Fibroblast of lung (primary cell): ENCODE data around the gene SGPL1. TPM values are rescaled to one million over a fixed set of nuclear protein-coding genes. Genes with fewer than 3 reads are reported as not detected.
A peak's percentile ranks its signal among the peaks of the same experiment; 100 is the strongest.

ENCODE experiments used
- DNase-seq, 2 donors: peaks; one replicate each; pipeline versions ENCODE4 v3.0.0 to v3.0.0-alpha.2; 2010; ENCODE audit warnings: low read depth in 2 of 2
- H2AFZ ChIP-seq: 2 replicates; pipeline ENCODE4 v1.5.1; 2012; ENCODE audit warnings: low read length, control low read depth, inconsistent platforms
- H3K27ac ChIP-seq: 2 replicates; pipeline ENCODE4 v1.5.1; 2011; ENCODE audit warnings: low read length, control low read depth; ENCODE audit not compliant: insufficient read depth
- H3K27me3 ChIP-seq: 2 replicates; pipeline ENCODE4 v1.5.1; 2011; ENCODE audit warnings: mild to moderate bottlenecking, low read length; ENCODE audit not compliant: control insufficient read depth, insufficient read depth
- H3K36me3 ChIP-seq: 2 replicates; pipeline ENCODE4 v1.5.1; 2011; ENCODE audit warnings: low read length; ENCODE audit not compliant: control insufficient read depth, insufficient read depth
- H3K4me1 ChIP-seq: 2 replicates; pipeline ENCODE4 v1.5.1; 2011; ENCODE audit warnings: low read length; ENCODE audit not compliant: control insufficient read depth, insufficient read depth; ENCODE audit errors: extremely low read depth
- H3K4me2 ChIP-seq: 2 replicates; pipeline ENCODE4 v1.5.1; 2011; ENCODE audit warnings: low read length, control low read depth; ENCODE audit not compliant: insufficient read depth; ENCODE audit errors: extremely low read depth
- H3K4me3 ChIP-seq, 4 experiments: fragments of 200-600 bp in 1 of 4; sonication (generic) in 1 of 4; replicated peaks in 1 of 4; 2 replicates each; pipeline ENCODE4 v1.5.1; 2011 to 2016; ENCODE audit warnings: low read length in 4 of 4, low read depth in 3 of 4, mild to moderate bottlenecking in 3 of 4, control low read depth in 2 of 4, inconsistent platforms in 1 of 4, mixed read lengths in 1 of 4; ENCODE audit not compliant: insufficient read depth in 1 of 4; ENCODE audit errors: control extremely low read depth in 1 of 4
- H3K79me2 ChIP-seq: 2 replicates; pipeline ENCODE4 v1.5.1; 2012; ENCODE audit warnings: mild to moderate bottlenecking, low read length, inconsistent platforms; ENCODE audit not compliant: control insufficient read depth, insufficient read depth
- H3K9ac ChIP-seq: 2 replicates; pipeline ENCODE4 v1.5.1; 2011; ENCODE audit warnings: mild to moderate bottlenecking, low read length, control low read depth; ENCODE audit not compliant: insufficient read depth
- H3K9me3 ChIP-seq: 2 replicates; pipeline ENCODE4 v1.5.1; 2012; ENCODE audit warnings: low read depth, low read length; ENCODE audit not compliant: control insufficient read depth, insufficient read depth
- H4K20me1 ChIP-seq: 2 replicates; pipeline ENCODE4 v1.5.1; 2011; ENCODE audit warnings: low read length; ENCODE audit not compliant: control insufficient read depth, insufficient read depth; ENCODE audit errors: extremely low read depth
- EZH2 ChIP-seq: IDR thresholded peaks from 2 replicates; pipeline ENCODE4 v1.5.1; 2012; ENCODE audit warnings: low read length, control low read depth, mild to moderate bottlenecking; ENCODE audit errors: missing control alignments
- polyA plus RNA-seq, 2 donors: library from polyadenylated mRNA; depleted of rRNA in 1 of 2; stranded (reverse) in 1 of 2; unstranded in 1 of 2; fragments of >200 nt; gene quantifications; 2 replicates each; pipeline ENCODE4 v1.2.1, GENCODE V29; 2011 to 2012; ENCODE audit warnings: missing spikeins in 1 of 2
- total RNA-seq: library from RNA; depleted of rRNA; stranded (reverse); fragments of >200 nt; gene quantifications from 2 replicates; pipeline ENCODE4 v1.2.1, GENCODE V29; 2014
- TF ChIP-seq, protein P1 (sequence below), 2 donors: IDR thresholded peaks in 1 of 2; conservative IDR thresholded peaks in 1 of 2; 1 replicate in 1 of 2; 2 replicates in 1 of 2; pipeline ENCODE4 v1.5.1; 2011 to 2012; ENCODE audit warnings: low read length in 2 of 2, control low read depth in 1 of 2, inconsistent platforms in 1 of 2, low read depth in 1 of 2, mild to moderate bottlenecking in 1 of 2

The SGPL1 gene
- total and polyA plus RNA-seq, 2 donors (not counting 1 experiment from before 2014, with no cell fraction given): 21.2 to 40.3 TPM

DNA sequence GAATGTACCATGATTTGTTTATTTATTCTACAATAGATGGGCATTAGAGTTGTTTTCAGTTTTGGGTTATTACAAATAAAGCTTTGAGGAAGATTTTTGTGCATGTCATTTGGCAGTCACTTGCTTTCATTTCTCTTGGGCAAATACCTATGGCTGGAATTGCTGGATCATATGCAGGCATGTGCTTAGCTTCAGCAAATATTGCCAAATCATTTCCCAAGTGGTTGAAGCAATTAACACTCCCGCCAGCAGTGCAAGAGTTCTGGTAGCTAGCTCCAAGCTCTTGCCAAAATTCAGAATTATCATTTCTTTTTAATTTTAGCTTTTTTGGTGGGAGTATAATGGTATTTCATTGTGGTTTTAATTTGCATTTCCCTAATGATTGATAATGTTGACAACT, 105.5 kb downstream of the SGPL1 start:
- TF ChIP-seq EZH2: no peak
- TF ChIP-seq, protein P1, sequence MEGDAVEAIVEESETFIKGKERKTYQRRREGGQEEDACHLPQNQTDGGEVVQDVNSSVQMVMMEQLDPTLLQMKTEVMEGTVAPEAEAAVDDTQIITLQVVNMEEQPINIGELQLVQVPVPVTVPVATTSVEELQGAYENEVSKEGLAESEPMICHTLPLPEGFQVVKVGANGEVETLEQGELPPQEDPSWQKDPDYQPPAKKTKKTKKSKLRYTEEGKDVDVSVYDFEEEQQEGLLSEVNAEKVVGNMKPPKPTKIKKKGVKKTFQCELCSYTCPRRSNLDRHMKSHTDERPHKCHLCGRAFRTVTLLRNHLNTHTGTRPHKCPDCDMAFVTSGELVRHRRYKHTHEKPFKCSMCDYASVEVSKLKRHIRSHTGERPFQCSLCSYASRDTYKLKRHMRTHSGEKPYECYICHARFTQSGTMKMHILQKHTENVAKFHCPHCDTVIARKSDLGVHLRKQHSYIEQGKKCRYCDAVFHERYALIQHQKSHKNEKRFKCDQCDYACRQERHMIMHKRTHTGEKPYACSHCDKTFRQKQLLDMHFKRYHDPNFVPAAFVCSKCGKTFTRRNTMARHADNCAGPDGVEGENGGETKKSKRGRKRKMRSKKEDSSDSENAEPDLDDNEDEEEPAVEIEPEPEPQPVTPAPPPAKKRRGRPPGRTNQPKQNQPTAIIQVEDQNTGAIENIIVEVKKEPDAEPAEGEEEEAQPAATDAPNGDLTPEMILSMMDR (conservative IDR thresholded peaks at IDR 0.05 in 1 of 2, IDR thresholded peaks at IDR 0.05 in 1 of 2; ENCODE audit: low read depth in 1 of 2, low read length in 2 of 2): no peak
- Histone ChIP-seq H3K27ac (no peak overlapping the region), H4K20me1 (no peaks in the 10 kb centered on the region), H3K79me2 (no peaks in the 10 kb centered on the region), H3K9ac (no peak overlapping the region), H3K27me3 (peaks cover 2% of the 10 kb centered on the region), H3K4me2 (no peak overlapping the region), H3K36me3 (no peaks in the 10 kb centered on the region), H2AFZ (no peak overlapping the region), H3K9me3 (no peaks in the 10 kb centered on the region), H3K4me3 (no peak overlapping the region), H3K4me1 (no peaks in the 10 kb centered on the region)
- DNase-seq: no peak

- TF ChIP-seq, protein P1 (conservative IDR thresholded peaks at IDR 0.05 in 1 of 2, IDR thresholded peaks at IDR 0.05 in 1 of 2; ENCODE audit: low read depth in 1 of 2, low read length in 2 of 2): no peak
- TF ChIP-seq EZH2: no peak
- H2AFZ ChIP-seq: no peak overlapping the region
- no peaks in the 10 kb centered on the region for H3K36me3 ChIP-seq
- peaks cover 6% of the 10 kb centered on the region for H3K27me3 ChIP-seq
- no peaks in the 10 kb centered on the region for H4K20me1 ChIP-seq
- H3K4me3 ChIP-seq: no peak overlapping the region
- H3K4me2 ChIP-seq: no peak overlapping the region
- H3K9me3 ChIP-seq: no peaks in the 10 kb centered on the region
- H3K79me2 ChIP-seq: no peaks in the 10 kb centered on the region
- no peak for DNase-seq
- no peaks in the 10 kb centered on the region for H3K4me1 ChIP-seq
- H3K27ac ChIP-seq: no peak overlapping the region
- no peak overlapping the region for H3K9ac ChIP-seq
These were observed 107.9 kb downstream of the SGPL1 start for GRCh38 chr10:70923696-70924095.

DNA sequence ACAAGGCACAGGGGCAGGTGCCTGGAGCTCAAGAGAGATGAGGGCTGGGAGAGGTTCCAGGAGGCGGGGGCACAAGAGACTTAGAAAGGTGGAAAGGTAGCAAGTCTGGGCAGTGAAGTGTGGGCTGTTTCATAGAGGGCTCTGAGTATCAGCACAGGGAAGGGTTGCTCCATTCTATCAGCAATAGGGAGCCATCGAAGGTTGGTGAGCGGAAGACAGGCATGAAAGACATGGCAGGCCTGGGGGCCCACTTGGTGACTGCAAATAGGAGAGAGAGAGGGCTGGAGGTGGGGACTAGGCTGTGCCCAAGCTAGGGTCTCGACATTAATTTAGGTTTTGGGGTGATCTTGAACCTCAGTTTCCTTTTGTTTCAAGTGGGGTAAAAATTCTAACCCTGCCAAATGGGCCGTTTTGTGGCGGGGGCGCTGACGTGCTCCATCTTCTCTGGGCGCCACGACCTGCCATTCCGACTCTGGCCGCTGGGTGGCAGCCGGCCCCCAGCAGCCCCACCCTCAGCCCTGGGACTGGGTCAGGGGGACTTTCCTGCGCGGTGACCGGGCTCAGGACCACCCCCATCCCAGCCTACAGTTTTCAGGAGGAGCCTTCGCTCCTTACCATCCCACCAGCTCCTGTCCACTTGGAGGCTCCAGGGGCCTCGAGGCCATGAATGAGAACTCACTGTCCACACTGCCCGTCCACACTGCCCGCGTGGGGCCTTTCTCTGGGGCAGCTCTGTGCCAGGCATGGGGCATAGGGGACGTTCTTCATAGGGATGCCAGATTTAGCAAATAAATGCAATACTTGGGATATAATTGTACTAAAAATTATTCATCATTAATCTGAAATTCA, 109.9 kb downstream of the SGPL1 start:
- Histone ChIP-seq H3K4me3 (no peak overlapping the region), H2AFZ (no peak overlapping the region), H3K36me3 (no peaks in the 10 kb centered on the region), H3K9me3 (no peaks in the 10 kb centered on the region), H3K9ac (no peak overlapping the region), H3K27me3 (peaks cover 6% of the 10 kb centered on the region), H3K4me2 (no peak overlapping the region), H3K4me1 (no peaks in the 10 kb centered on the region), H4K20me1 (no peaks in the 10 kb centered on the region), H3K79me2 (no peaks in the 10 kb centered on the region), H3K27ac (no peak overlapping the region)
- TF ChIP-seq, protein P1 (conservative IDR thresholded peaks at IDR 0.05 in 1 of 2, IDR thresholded peaks at IDR 0.05 in 1 of 2; ENCODE audit: low read depth in 1 of 2, low read length in 2 of 2): peak; percentile 79 to 80
- no peak for TF ChIP-seq EZH2
- DNase-seq: peak; percentile 6 to 18
